ENCODE measurements around the gene RTF1.
"Not testable (repeated sequence)": the region's sequence is repeated elsewhere in the genome, so short reads cannot be mapped to it uniquely, and the experiment has no call there.

RTF1 gene

DNA sequence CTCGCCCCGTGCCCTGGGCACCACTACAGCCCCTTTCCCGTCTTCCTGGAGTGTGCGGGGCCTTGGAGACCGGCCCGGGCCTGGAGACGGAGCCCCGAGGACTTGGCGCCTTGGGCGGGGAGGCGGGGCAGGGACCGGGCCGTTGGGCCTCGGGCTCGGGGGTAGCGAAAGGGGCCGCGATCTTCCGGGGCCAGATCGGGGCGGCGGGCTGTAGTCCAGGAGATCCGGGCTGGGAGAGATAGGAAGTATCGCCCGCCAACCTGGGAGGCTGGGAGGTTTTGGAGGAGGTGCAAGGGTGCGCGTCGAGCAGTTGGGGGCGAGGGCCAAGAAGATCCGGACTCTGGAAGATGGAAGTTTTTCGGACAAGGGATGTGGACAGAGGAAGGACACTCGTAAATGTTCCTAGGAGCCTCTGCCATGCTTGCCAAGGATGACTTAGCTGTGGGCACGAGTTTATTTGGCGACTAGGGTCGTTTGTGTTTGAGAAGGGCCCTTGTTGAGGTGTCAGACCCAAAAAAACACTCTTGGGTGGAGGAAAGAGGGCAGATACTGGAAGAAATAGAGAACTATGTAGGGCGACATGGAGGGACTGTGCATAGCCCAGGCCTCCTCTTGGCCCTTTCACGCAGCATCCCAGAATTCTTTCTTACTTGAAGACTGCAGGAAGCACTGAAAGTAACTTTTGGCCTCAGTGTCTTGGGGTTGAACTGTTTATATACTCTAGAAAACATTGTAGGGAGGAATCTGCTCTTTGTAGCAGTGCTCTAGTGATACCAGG is 712 bp downstream of the RTF1 start:
- TF ChIP-seq ZNF274 (IDR thresholded peaks at IDR 0.05; ENCODE audit: low read depth, low read length): no peak
- peak overlapping the region; percentile 91 for H3K4me3 ChIP-seq (ENCODE audit: low read length)

DNA sequence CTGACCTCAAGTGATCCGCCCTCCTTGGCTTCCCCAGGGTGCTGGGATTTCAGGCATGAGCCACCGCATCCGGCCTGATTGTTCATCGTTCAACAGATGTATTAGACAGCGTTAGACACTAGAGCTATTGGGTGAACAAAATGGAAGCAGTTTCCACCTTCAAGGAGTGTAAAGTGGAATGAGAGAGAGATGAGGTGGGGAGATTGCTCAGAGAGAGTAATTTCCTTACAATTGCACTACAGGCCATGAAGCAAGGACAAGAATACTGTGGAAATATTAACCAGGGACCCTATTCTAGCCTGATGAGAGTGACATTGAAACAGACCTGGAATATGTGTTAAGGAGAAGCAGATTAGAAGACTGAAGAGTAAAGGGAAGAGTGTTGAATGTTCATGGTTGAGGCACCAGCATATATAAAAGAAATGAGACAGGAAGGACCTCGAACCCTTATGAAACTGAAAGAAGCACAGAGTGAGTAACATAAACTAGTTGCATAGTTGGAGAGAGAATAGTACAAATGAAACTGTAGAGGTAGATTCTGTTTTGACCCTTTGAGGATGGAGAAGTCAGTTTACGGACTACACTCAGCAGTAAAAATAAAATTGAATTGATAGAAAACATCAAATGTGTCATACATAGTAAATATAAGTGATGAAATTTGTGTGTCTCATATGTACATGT is 7.2 kb downstream of the RTF1 start:
- no peak for TF ChIP-seq ZNF274 (IDR thresholded peaks at IDR 0.05; ENCODE audit: low read depth, low read length)

DNA sequence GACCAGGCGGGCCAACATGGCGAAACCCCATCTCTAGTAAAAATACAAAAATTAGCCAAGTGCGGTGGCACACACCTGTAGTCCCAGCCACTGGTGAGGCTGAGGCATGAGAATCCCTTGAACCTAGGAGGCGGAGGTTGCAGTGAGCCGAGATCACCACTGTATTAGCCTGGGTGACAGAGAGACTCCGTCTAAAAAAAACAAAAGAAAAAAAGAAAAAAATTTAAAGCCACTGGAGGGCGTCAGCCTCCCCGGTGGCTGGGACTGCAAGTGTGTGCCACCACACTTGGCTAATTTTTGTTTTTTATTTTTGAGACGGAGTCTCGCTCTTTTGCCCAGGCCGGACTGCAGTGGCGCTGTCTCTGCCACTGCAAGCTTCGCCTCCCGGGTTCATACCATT is 7.9 kb downstream of the RTF1 start:
- H3K4me3 ChIP-seq (ENCODE audit: low read length): peak overlapping the region; percentile 53; the same call in 1 of the 2 replicates
- no peak for TF ChIP-seq ZNF274 (IDR thresholded peaks at IDR 0.05; ENCODE audit: low read depth, low read length)

More for the DNA sequence above, 7.2 kb downstream of the RTF1 start:
- H3K4me3 ChIP-seq (ENCODE audit: low read length): peak overlapping the region; percentile 53; the same call in 1 of the 2 replicates

DNA sequence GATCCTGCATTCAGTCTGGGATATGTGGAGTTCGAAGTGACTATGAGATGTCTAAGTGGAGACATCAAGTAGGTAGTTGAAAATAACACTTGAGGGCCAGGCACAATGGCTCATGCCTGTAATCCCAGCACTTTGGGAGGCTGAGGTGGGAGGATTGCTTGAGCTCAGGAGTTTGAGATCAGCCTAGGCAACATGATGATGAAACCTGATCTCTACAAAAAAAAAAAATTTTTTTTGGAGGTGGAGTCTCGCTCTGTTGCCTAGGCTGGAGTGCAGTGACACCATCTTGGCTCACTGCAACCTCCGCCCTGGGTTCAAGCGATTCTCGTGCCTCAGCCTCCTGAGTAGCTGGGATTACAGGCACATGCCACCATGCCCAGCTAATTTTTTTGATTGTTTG is 9.0 kb downstream of the RTF1 start:
- not testable (repeated sequence) for H3K4me3 ChIP-seq (ENCODE audit: low read length)

DNA sequence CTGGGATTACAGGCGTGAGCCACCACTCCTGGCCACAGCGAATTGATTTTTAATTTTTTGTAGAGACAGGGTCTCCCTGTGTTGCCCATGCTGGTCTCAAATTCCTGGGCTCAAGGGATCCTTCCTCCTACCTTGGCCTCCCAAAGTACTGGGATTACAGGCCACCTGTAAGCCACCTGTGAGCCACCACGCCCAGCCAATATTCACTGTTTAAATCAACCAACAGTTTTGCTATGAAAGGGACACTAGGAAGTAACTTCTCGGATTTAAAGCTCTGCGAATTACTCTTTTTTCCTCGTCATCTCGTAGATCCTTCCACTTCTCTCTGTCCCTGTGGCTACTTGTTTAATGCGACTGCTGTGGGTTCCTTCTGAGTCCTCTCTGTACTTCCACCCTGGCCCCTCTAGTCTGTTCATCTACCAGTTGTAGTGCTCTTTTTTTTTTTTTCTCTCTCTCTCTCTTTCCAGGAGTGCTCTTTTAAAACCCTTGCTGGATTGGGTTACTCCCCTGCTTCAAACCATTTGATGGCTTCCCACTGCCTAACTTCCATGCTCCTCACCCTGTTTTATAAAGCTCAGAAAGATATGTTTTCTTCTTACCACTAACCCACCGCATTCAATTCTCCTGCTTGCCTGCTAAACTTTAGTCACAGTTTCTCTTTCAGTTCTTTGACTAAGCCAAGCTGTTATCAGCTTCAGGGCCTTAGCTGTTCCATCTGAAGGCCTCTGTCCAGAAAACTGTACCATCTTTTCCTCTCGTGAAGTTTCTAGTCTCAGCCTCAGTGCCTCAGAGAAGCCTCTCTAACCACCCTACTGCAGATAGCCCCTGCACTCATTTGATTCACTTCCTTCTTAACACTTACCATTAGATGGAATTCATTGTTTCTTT is 12.4 kb downstream of the RTF1 start:
- no peak for TF ChIP-seq ZNF274 (IDR thresholded peaks at IDR 0.05; ENCODE audit: low read depth, low read length)

DNA sequence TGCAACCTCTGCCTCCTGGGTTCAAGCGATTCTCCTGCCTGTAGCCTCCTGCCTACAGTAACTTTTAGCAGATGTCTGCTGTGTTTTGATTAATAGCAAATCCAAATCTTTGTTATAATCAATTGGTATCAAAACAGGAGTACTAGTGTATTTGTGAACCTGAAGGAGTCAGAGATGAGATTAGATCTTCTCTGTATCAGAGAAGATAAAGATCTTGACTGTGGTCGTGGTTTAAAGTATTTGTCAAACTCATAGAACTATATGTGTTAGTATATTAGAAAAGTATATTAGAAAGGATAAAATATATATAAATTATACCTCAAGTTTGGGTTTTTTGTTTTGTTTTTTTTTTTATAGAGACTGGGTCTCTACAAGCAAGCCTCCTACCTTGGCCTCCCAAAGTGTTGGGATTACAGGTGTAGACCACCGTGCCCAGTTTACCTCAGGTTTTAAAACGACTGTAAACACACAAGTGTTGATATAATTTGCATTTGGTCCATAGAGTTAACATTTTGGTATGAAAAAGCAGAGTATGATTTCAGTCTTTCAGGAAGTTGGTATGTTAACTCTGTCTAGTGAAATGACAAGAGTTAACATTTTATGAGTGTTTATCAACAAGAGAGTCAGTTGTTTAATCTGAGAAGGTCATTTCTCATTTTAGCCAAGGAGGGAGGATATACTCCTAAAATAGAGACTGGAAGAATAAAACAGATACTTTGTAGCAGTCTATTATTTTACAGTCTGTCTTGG is 18.3 kb downstream of the RTF1 start:
- no peak for TF ChIP-seq ZNF274 (IDR thresholded peaks at IDR 0.05; ENCODE audit: low read depth, low read length)
- no peak overlapping the region for H3K4me3 ChIP-seq (ENCODE audit: low read length)

More for the DNA sequence above, 12.4 kb downstream of the RTF1 start:
- H3K4me3 ChIP-seq (ENCODE audit: low read length): peak overlapping the region; percentile 59; the same call in 1 of the 2 replicates

DNA sequence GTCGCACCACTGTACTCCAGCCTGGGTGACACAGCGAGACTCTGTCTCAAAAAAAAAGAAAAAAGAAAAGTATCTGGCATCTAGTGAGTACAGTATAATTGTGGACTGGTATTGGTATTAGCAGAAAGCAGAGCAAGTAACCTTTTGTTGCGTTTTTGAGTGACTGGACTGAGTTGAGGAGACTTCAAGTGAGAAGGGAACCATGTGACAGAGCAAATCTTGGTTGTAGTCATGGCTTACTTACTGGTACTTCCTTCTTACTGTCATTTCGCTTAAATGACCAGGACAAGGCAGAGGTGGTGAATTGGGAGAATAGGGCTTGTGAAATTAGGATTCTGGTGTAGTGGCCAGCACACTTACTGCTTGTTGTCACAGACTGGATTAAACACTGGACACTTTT is 20.6 kb downstream of the RTF1 start:
- no peak for TF ChIP-seq ZNF274 (IDR thresholded peaks at IDR 0.05; ENCODE audit: low read depth, low read length)
- no peak overlapping the region for H3K4me3 ChIP-seq (ENCODE audit: low read length)

DNA sequence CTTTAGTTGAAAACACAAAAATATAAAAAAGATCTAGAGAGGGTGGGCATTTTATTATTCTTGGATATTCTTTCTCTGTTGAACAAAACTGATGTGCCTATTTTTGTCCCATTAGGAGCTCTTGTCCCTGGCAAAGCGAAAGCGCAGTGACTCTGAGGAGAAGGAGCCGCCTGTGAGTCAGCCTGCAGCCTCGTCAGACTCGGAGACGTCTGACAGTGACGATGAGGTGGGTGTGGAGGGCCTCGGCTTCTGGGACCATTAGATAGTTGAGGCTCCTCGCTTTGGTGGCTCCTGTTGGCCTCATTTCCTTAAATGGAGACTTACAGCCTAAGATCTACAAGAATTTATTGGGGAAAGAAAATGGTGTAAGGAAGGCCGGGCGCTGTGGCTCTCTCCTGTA is 21.3 kb downstream of the RTF1 start:
- no peak for TF ChIP-seq ZNF274 (IDR thresholded peaks at IDR 0.05; ENCODE audit: low read depth, low read length)
- H3K4me3 ChIP-seq (ENCODE audit: low read length): no peak overlapping the region

DNA sequence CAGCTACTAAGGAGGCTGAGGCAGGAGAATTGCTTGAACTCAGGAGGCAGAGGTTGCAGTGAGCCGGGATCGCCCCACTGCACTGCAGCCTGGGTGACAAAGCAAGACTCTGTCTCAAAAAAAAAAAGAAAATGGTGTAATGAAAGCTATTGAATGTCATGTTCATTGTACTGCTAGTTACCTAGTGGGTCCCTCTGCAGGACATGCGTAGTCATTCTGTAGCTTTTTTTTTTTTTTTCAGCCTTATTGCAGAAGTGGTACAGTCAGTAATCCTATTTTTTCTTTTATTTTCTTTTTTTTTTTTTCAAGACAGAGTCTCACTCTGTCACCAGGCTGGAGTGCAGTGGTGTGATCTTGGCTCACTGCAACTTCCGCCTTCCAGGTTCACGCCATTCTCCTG is 21.9 kb downstream of the RTF1 start:
- H3K4me3 ChIP-seq (ENCODE audit: low read length): not testable (repeated sequence)

DNA sequence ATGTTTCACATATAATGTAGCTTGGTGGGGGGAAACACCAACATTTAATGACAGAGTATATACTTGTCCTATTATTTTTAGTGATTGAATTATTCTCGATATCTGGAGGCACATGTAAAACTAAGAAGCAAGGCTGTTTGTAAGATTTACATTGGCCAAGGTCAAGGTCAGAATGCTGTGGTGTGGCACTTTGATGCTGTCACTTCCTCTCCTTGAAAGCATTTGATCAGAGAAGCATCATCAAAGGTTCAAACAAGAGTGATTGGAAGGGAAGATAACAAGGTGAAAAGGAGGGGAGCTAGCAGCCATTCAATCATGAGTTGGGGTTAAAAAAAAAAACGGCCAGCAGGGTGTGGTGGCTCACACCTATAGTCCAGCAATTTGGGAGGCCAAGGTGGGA is 26.4 kb downstream of the RTF1 start:
- no peak for TF ChIP-seq ZNF274 (IDR thresholded peaks at IDR 0.05; ENCODE audit: low read depth, low read length)
- H3K4me3 ChIP-seq (ENCODE audit: low read length): no peak overlapping the region

DNA sequence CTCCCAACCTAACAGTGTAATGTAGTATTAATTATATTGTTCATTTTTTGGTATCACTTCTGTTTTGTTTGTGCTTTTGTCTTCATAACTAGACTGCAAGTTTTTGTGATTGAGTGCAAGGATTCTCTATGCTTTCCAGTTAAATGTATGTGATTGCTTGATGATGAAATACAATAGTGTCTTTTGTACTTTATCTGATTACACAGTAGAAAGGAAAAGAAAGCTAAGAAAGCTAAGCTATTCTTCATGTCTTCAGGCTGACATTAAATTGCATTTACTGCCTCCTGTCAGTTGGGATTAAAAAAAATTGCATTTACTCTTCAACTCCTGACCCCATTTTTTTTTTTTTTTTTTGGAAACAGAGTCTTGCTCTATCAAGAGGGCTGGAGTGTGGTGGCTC is 28.5 kb downstream of the RTF1 start:
- no peak overlapping the region for H3K4me3 ChIP-seq (ENCODE audit: low read length)
- no peak for TF ChIP-seq ZNF274 (IDR thresholded peaks at IDR 0.05; ENCODE audit: low read depth, low read length)

DNA sequence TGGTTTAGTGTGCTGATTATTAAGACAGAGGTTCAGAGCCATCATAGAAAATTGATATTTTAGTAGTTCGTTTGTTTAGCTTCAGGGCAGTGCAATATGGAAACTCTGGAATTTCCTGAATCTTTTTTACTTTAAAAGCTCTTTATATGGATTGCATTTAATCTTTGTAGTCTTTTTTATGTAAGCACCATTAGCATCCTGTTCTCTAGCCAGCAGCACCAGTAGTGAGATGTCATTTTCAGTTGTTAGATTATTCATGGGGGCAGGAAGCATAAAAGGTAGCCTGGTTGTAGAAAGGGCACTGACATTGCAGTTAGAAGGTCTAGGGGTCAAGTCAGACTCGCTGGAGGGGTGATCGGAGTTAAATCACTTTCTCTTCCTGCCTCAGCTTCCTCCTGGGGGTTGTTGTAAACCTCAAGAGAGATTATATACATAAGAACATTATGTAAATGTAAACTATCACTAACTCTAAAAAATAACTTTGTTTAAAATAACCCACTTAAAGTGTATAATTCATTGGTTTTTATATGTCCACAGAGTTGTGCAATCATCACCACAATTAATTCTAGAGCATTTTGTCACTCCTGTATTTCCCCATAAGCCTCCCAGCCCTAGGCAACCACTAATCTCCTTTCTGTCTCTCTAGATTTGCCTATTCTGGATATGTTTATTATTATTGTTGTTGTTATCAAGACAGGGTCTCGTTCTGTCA is 45.3 kb downstream of the RTF1 start:
- TF ChIP-seq ZNF274 (IDR thresholded peaks at IDR 0.05; ENCODE audit: low read depth, low read length): no peak
- no peak overlapping the region for H3K4me3 ChIP-seq (ENCODE audit: low read length)

DNA sequence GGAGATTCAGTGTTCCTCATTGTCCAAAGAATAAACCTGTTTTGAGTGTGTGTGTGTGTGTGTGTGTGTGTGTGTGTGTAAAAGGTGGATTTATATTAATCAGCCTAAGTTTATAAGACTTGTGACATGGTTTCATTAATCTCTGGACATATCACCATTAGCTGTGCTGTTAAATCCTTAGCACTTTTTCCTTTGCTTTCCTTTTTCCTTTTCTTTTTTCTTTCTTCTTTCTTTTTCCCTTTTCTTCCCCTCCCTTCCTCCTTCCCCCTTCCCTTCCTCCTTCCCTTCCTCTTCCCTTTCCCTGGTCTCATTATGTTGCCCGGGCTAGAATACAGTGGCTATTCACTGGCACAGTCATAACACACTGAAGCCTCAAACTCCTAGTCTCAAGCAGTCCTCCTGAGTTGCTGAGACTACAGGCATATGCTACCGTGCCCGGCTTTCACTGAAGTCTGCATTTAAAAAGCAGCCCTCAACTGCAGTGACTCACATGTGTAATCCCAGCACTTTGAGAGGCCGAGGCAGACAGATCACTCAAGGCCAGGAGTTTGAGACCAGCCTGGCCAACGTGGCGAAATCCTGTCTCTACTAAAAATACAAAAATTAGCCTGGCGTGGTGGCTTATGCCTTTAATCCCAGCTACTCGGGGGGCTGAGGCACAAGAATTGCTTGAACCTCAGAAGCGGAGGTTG is 48.1 kb downstream of the RTF1 start:
- no peak for TF ChIP-seq ZNF274 (IDR thresholded peaks at IDR 0.05; ENCODE audit: low read depth, low read length)
- H3K4me3 ChIP-seq (ENCODE audit: low read length): no peak overlapping the region

Measured in GM08714 (cell line).